H1 (cell line): Measurements from ENCODE around the gene WDCP. TPM values are rescaled to one million over a fixed set of nuclear protein-coding genes. Genes with fewer than 3 reads are reported as not detected.
A peak's percentile ranks its signal among the peaks of the same experiment; 100 is the strongest.

Experiments
- CTCF ChIA-PET: fragments of 300-600 bp; sonication (Branson Sonifier 250); formaldehyde crosslinking; loops from one replicate; lab custom pipeline; 2021; ENCODE audit not compliant: partially characterized antibody; lab: Charles Lee
- POLR2A ChIA-PET: fragments of 300-600 bp; sonication (Branson Sonifier 250); formaldehyde crosslinking; loops from one replicate; lab custom pipeline; 2021; ENCODE audit warnings: inconsistent platforms; ENCODE audit not compliant: partially characterized antibody; lab: Charles Lee
- DNase-seq, 2 experiments: peaks; one replicate each; pipeline versions ENCODE4 v3.0.0 to v3.0.0-alpha.2; 2010 to 2022; ENCODE audit warnings: low spot score in 2 of 2, low read depth in 1 of 2, mixed read lengths in 1 of 2
- FAIRE-seq: peaks from 2 replicates; lab custom pipeline; 2011; peaks lifted over from hg19 to GRCh38; lab: Jason Lieb, UNC
- H2AFZ ChIP-seq: 2 replicates; pipeline ENCODE4 v1.8.1; 2012; ENCODE audit warnings: low read length, inconsistent platforms
- H2AK5ac ChIP-seq: 2 replicates; pipeline ENCODE4 v1.6.1; 2013; ENCODE audit warnings: low read depth, low read length
- H2BK120ac ChIP-seq: replicated peaks from 2 replicates; pipeline ENCODE3; 2013; ENCODE audit warnings: low read depth, low read length, inconsistent platforms
- H2BK12ac ChIP-seq: 2 replicates; pipeline ENCODE4 v1.6.1; 2013; ENCODE audit warnings: low read depth, low read length
- H2BK15ac ChIP-seq: 2 replicates; pipeline ENCODE4 v1.6.1; 2013; ENCODE audit warnings: low read length
- H2BK20ac ChIP-seq: 2 replicates; pipeline ENCODE4 v1.6.1; 2013; ENCODE audit warnings: low read length
- H2BK5ac ChIP-seq: 2 replicates; pipeline ENCODE4 v1.6.1; 2013; ENCODE audit warnings: low read depth, low read length
- H3K14ac ChIP-seq: 2 replicates; pipeline ENCODE4 v1.6.1; 2013; ENCODE audit warnings: inconsistent platforms; ENCODE audit not compliant: insufficient read length
- H3K18ac ChIP-seq: 2 replicates; pipeline ENCODE4 v1.6.1; 2013; ENCODE audit warnings: low read length; ENCODE audit errors: extremely low read depth
- H3K23ac ChIP-seq: 2 replicates; pipeline ENCODE4 v1.6.1; 2013; ENCODE audit warnings: inconsistent platforms; ENCODE audit not compliant: insufficient read length
- H3K23me2 ChIP-seq: 2 replicates; pipeline ENCODE4 v1.6.1; 2013; ENCODE audit warnings: low read depth, low read length
- H3K27ac ChIP-seq: 2 replicates; pipeline ENCODE4 v1.6.1; 2011; ENCODE audit warnings: low read depth, low read length, inconsistent platforms
- H3K27me3 ChIP-seq, 4 experiments: replicated peaks in 1 of 4; 1 replicate in 1 of 4; 2 replicates in 3 of 4; pipeline versions ENCODE4 v1.6.1 to v1.8.1; 2011 to 2013; ENCODE audit warnings: low read length in 3 of 4, mild to moderate bottlenecking in 3 of 4, inconsistent platforms in 2 of 4, mixed read lengths in 2 of 4, moderate library complexity in 1 of 4; ENCODE audit not compliant: control insufficient read depth in 3 of 4, insufficient read depth in 3 of 4; ENCODE audit errors: extremely low read depth in 1 of 4
- H3K36me3 ChIP-seq, 4 experiments: 2 replicates each; pipeline versions ENCODE4 v1.6.1 to v1.8.1; 2011 to 2013; ENCODE audit warnings: mild to moderate bottlenecking in 4 of 4, low read length in 3 of 4, moderate library complexity in 2 of 4, control low read depth in 1 of 4, inconsistent platforms in 1 of 4; ENCODE audit not compliant: insufficient read depth in 4 of 4, control insufficient read depth in 2 of 4
- H3K4ac ChIP-seq: replicated peaks from 2 replicates; pipeline ENCODE3; 2013; ENCODE audit warnings: low read length, low read depth, mixed read lengths, inconsistent platforms; ENCODE audit not compliant: insufficient read length
- H3K4me1 ChIP-seq, 4 experiments: replicated peaks in 1 of 4; 1 replicate in 1 of 4; 2 replicates in 3 of 4; pipeline versions ENCODE4 v1.6.1 to v1.8.1; 2011 to 2013; ENCODE audit warnings: low read length in 3 of 4, inconsistent platforms in 2 of 4, mixed read lengths in 1 of 4; ENCODE audit not compliant: insufficient read depth in 4 of 4, control insufficient read depth in 3 of 4
- H3K4me2 ChIP-seq, 2 experiments: 2 replicates each; pipeline versions ENCODE4 v1.6.1 to v1.8.1; 2011 to 2013; ENCODE audit warnings: low read depth in 2 of 2, low read length in 2 of 2, control low read depth in 1 of 2, inconsistent platforms in 1 of 2, mild to moderate bottlenecking in 1 of 2; ENCODE audit not compliant: insufficient read depth in 1 of 2
- H3K4me3 ChIP-seq, 4 experiments: fragments of 200-600, 300-600 bp in 1 of 4; sonication (generic), shearing (Covaris generic), sonication (Bioruptor Twin) in 1 of 4; 2 replicates each; pipeline versions ENCODE4 v1.5.1 to v1.8.1; 2011 to 2016; ENCODE audit warnings: low read length in 4 of 4, low read depth in 3 of 4, control low read depth in 2 of 4, inconsistent platforms in 2 of 4, mild to moderate bottlenecking in 2 of 4, mixed read lengths in 1 of 4, moderate library complexity in 1 of 4; ENCODE audit not compliant: insufficient read depth in 2 of 4; ENCODE audit errors: extremely low read depth in 1 of 4
- H3K56ac ChIP-seq: replicated peaks from 2 replicates; pipeline ENCODE3; 2013; ENCODE audit warnings: low read depth, mild to moderate bottlenecking, mixed read lengths, low read length, inconsistent platforms; ENCODE audit not compliant: insufficient read length
- H3K79me1 ChIP-seq: 2 replicates; pipeline ENCODE4 v1.6.1; 2013; ENCODE audit warnings: low read depth, low read length, control low read depth
- H3K79me2 ChIP-seq, 2 experiments: 2 replicates each; pipeline versions ENCODE4 v1.6.1 to v1.8.1; 2012 to 2013; ENCODE audit warnings: low read length in 2 of 2, mild to moderate bottlenecking in 2 of 2, inconsistent platforms in 1 of 2; ENCODE audit not compliant: insufficient read depth in 2 of 2, control insufficient read depth in 1 of 2
- H3K9ac ChIP-seq, 4 experiments: replicated peaks in 1 of 4; 1 replicate in 1 of 4; 2 replicates in 3 of 4; pipeline versions ENCODE4 v1.6.1 to v1.8.1; 2011 to 2013; ENCODE audit warnings: low read depth in 3 of 4, low read length in 3 of 4, control low read depth in 2 of 4, mild to moderate bottlenecking in 2 of 4, moderate library complexity in 2 of 4, inconsistent platforms in 1 of 4; ENCODE audit errors: extremely low read depth in 1 of 4
- H3K9me3 ChIP-seq, 2 experiments: 2 replicates each; pipeline versions ENCODE4 v1.6.1 to v1.8.1; 2012 to 2013; ENCODE audit warnings: mild to moderate bottlenecking in 2 of 2, moderate library complexity in 2 of 2, control low read depth in 1 of 2, inconsistent platforms in 1 of 2, low read depth in 1 of 2, low read length in 1 of 2, mixed read lengths in 1 of 2; ENCODE audit not compliant: insufficient read depth in 2 of 2
- H4K20me1 ChIP-seq, 2 experiments: replicated peaks in 1 of 2; 2 replicates each; pipeline versions ENCODE3 to v1.8.1; 2011 to 2013; ENCODE audit warnings: inconsistent platforms in 2 of 2, low read length in 2 of 2, mild to moderate bottlenecking in 1 of 2; ENCODE audit not compliant: insufficient read depth in 2 of 2, control insufficient read depth in 1 of 2
- H4K5ac ChIP-seq: 2 replicates; pipeline ENCODE4 v1.6.1; 2013; ENCODE audit warnings: low read length, low read depth, mixed read lengths, inconsistent platforms; ENCODE audit not compliant: insufficient read length
- H4K8ac ChIP-seq: 2 replicates; pipeline ENCODE4 v1.8.0; 2013; ENCODE audit warnings: mild to moderate bottlenecking, moderate library complexity, low read length, inconsistent platforms; ENCODE audit not compliant: insufficient read depth; ENCODE audit errors: extremely low read depth
- H4K91ac ChIP-seq: replicated peaks from 2 replicates; pipeline ENCODE3; 2013; ENCODE audit warnings: low read length, mixed read lengths, inconsistent platforms; ENCODE audit not compliant: insufficient read length
- ATF3 ChIP-seq: IDR thresholded peaks from 2 replicates; pipeline ENCODE4 v1.6.1; 2011; ENCODE audit warnings: low read depth, mild to moderate bottlenecking, low read length; ENCODE audit not compliant: insufficient read depth
- MAX ChIP-seq: IDR thresholded peaks from 2 replicates; pipeline ENCODE4 v1.6.1; 2012; ENCODE audit warnings: inconsistent platforms
- RAD21 ChIP-seq, 2 experiments: IDR thresholded peaks in 1 of 2; conservative IDR thresholded peaks in 1 of 2; 2 replicates each; pipeline ENCODE4 v1.6.1; 2011; ENCODE audit warnings: low read depth in 2 of 2, low read length in 2 of 2, improper control_type of control experiment in 1 of 2, inconsistent platforms in 1 of 2, mild to moderate bottlenecking in 1 of 2, moderate library complexity in 1 of 2
- SAP30 ChIP-seq: fragments of 300-600 bp; sonication (generic); IDR thresholded peaks from 2 replicates; pipeline ENCODE4 v1.7.1; 2012; ENCODE audit warnings: low read length, moderate library complexity, mild to moderate bottlenecking, inconsistent platforms; ENCODE audit not compliant: insufficient read depth, insufficient replicate concordance
- WGBS, 2 experiments: shearing (Covaris generic) in 1 of 2; methylation state at CpG; one replicate each; pipeline versions ENCODE4 v1.1.6 to v1.1.7; 2013 to 2015; ENCODE audit warnings: low lambda C conversion rate in 2 of 2, mixed read lengths in 2 of 2, inconsistent platforms in 1 of 2, low coverage in 1 of 2, missing lambda C conversion rate in 1 of 2; ENCODE audit not compliant: insufficient replicate concordance in 2 of 2, insufficient coverage in 1 of 2, insufficient read length in 1 of 2; ENCODE audit errors: extremely low coverage in 1 of 2, missing lambda C conversion rate in 1 of 2; 5-methylcytosine and 5-hydroxymethylcytosine counted together
- polyA plus RNA-seq, 7 experiments: library from polyadenylated mRNA; depleted of rRNA in 3 of 7; stranded (reverse) in 5 of 7; unstranded in 2 of 7; fragments of >200 nt in 5 of 7; fragments of 200-250 nt in 2 of 7; gene quantifications; 1 replicate in 5 of 7; 2 replicates in 1 of 7; 4 replicates in 1 of 7; pipeline versions ENCODE4 v1.2.1 to v1.2.3, GENCODE V29; 2011 to 2013; ENCODE audit warnings: missing spikeins in 2 of 7, mixed read lengths in 2 of 7
- total RNA-seq: library from RNA; stranded (reverse); fragmentation: NEBNext Ultra II Directional; extraction: Animal tissue kit (Norgen Biotek cat#: 25700); gene quantifications from 2 replicates; pipeline ENCODE4 v1.2.1, GENCODE V29; 2021

The WDCP gene
- total and polyA plus RNA-seq, 2 of the 8 experiments (the other 6 are each of a cell fraction or from before 2014, with no cell fraction given), result 19.2 to 40.1 TPM

GRCh38 chr2:24009367-24009679, 37.9 kb downstream of the WDCP start:
- no peak for TF ChIP-seq RAD21 (IDR thresholded peaks at IDR 0.05 in 1 of 2, conservative IDR thresholded peaks at IDR 0.05 in 1 of 2; ENCODE audit: low read depth in 2 of 2, low read length in 2 of 2)
- peak; percentile 38; the same call in 1 of the 2 replicates for TF ChIP-seq MAX
- no peak for TF ChIP-seq ATF3
- no peak for TF ChIP-seq SAP30
- TF ChIP-seq, all 59 proteins: peak for 1
- Histone ChIP-seq H3K9me3 (no peaks in the 10 kb centered on the region), H2AFZ (peak overlapping the region; percentile 52; the same call in 1 of the 2 replicates), H2BK20ac (no peak overlapping the region), H3K23ac (no peak overlapping the region), H3K56ac (no peak overlapping the region), H2AK5ac (no peak overlapping the region), H3K4ac (no peak overlapping the region), H3K4me3 (peak overlapping the region; percentile 30 to 64 (median 44); a peak in 6 of 8 replicates), H4K5ac (no peak overlapping the region), H4K20me1 (no peaks in the 10 kb centered on the region), H3K27ac (no peak overlapping the region), H3K4me1 (peaks cover 0 to 15% (median 11%) of the 10 kb centered on the region in 4 experiments; a peak in 6 of 7 replicates), H3K18ac (0 out of 2 replicates have a peak overlapping the region, but pooled peaks have one; percentile 32), H3K14ac (no peak overlapping the region), H4K8ac (no peak overlapping the region), H3K79me2 (no peaks in the 10 kb centered on the region), H2BK5ac (no peak overlapping the region), H2BK120ac (no peak overlapping the region), H4K91ac (no peak overlapping the region), H2BK15ac (0 out of 2 replicates have a peak overlapping the region, but pooled peaks have one; percentile 36), H3K27me3 (peaks cover 0 to 13% (median 6%) of the 10 kb centered on the region in 4 experiments; a peak in 3 of 7 replicates), H3K4me2 (peak overlapping the region; percentile 62 to 90), H3K36me3 (no peaks in the 10 kb centered on the region), H3K9ac (no peak overlapping the region), H2BK12ac (no peak overlapping the region), H3K79me1 (no peaks in the 10 kb centered on the region), H3K23me2 (peaks cover 4% of the 10 kb centered on the region; the same call in 1 of the 2 replicates)
- 75% methylated on average over 9 of the region's 9 CpGs; no CpG with 5 or more reads in 1 of the 2 experiments for WGBS, 2 experiments
- ChIA-PET CTCF (interaction anchor here (0.8 to 1.9 kb wide), 7 partner anchors 11 to 83 kb away, joined by 3 to 8 read pairs (median 4); partner anchors contain the start of gene ATAD2B), POLR2A (interaction anchor here (0.6 to 3.6 kb wide), 11 partner anchors 10 to 308 kb away, joined by 3 to 20 read pairs (median 5); partner anchors contain the start of genes ATAD2B and SF3B6)
- FAIRE-seq (no peak), DNase-seq (no peak)
